Sigmoid colon (tissue), 7 donors: ENCODE measurements around the gene MLPH. TPM values are rescaled to one million over a fixed set of nuclear protein-coding genes. Genes with fewer than 3 reads are reported as not detected.

Experiments used
- DNase-seq: peaks from one replicate; pipeline ENCODE4 v3.0.0-alpha.2; 2019
- H3K27ac ChIP-seq, 4 donors: fragments of 200-600 bp; sonication (generic); one replicate each; pipeline ENCODE4 v1.5.1; 2016 to 2019; ENCODE audit warnings: mild to moderate bottlenecking in 1 of 4
- H3K27me3 ChIP-seq, 3 donors: fragments of 200-600 bp; sonication (generic); one replicate each; pipeline ENCODE4 v1.5.1; 2019; ENCODE audit warnings: mild to moderate bottlenecking in 1 of 3
- H3K36me3 ChIP-seq, 4 donors: fragments of 200-600 bp; sonication (generic); one replicate each; pipeline ENCODE4 v1.5.1; 2016 to 2019
- H3K4me1 ChIP-seq, 4 donors: fragments of 200-600 bp; sonication (generic); one replicate each; pipeline ENCODE4 v1.5.1; 2017 to 2019
- H3K4me3 ChIP-seq, 4 donors: fragments of 200-600 bp; sonication (generic); one replicate each; pipeline ENCODE4 v1.5.1; 2017 to 2019; ENCODE audit warnings: mild to moderate bottlenecking in 2 of 4, moderate library complexity in 1 of 4
- H3K9me3 ChIP-seq, 4 donors: fragments of 200-600 bp in 3 of 4; sonication (generic) in 3 of 4; one replicate each; pipeline versions ENCODE4 v1.5.1 to v1.6.1; 2013 to 2019
- EP300 ChIP-seq, 4 donors: sonication (generic); formaldehyde crosslinking; IDR thresholded peaks; one replicate each; pipeline ENCODE4 v1.6.1; 2017; ENCODE audit warnings: antibody characterized with exemption in 4 of 4
- POLR2A ChIP-seq, 2 donors: fragments of 450-650 bp; IDR thresholded peaks; one replicate each; pipeline ENCODE4 v1.6.1; 2016; ENCODE audit warnings: antibody characterized with exemption in 2 of 2, mild to moderate bottlenecking in 2 of 2, moderate library complexity in 2 of 2
- POLR2AphosphoS5 ChIP-seq, 4 donors: sonication (generic); formaldehyde crosslinking; IDR thresholded peaks; one replicate each; pipeline ENCODE4 v1.6.1; 2017; ENCODE audit warnings: antibody characterized with exemption in 4 of 4
- WGBS, 2 donors: extraction: QIAGEN DNeasy Blood & Tissue Kit; methylation state at CpG; one replicate each; pipeline ENCODE4 v1.1.7; 2013; 5-methylcytosine and 5-hydroxymethylcytosine counted together
- intact Hi-C: fragments of 100-400 bp; cut with DNase I; formaldehyde crosslinking; loops from one replicate; pipeline ENCODE4 v1.15.1; 2023
- polyA plus RNA-seq, 3 donors: library from polyadenylated mRNA; stranded (reverse); fragments of 200-250 nt; gene quantifications; one replicate each; pipeline ENCODE4 v1.2.3, GENCODE V29; 2013
- total RNA-seq, 4 donors: library from RNA; depleted of rRNA; stranded (reverse); fragments of >200 nt; gene quantifications; one replicate each; pipeline ENCODE4 v1.1.0, GENCODE V29; 2016
- TF ChIP-seq, protein P1 (sequence below), 4 experiments: fragments of 450-650 bp in 3 of 4; fragments of 200-600 bp in 1 of 4; IDR thresholded peaks; one replicate each; pipeline ENCODE4 v1.5.1; 2016 to 2019; ENCODE audit warnings: antibody characterized with exemption in 4 of 4, mild to moderate bottlenecking in 3 of 4, moderate library complexity in 2 of 4
- donor health status: healthy with polysubstance abuse.
- donor health status: Bipolar disorder and iron deficiency.
- donor health status: healthy.

MLPH gene
- total and polyA plus RNA-seq, 7 donors: 1.8 to 79.3 (median 21.9) TPM

DNA sequence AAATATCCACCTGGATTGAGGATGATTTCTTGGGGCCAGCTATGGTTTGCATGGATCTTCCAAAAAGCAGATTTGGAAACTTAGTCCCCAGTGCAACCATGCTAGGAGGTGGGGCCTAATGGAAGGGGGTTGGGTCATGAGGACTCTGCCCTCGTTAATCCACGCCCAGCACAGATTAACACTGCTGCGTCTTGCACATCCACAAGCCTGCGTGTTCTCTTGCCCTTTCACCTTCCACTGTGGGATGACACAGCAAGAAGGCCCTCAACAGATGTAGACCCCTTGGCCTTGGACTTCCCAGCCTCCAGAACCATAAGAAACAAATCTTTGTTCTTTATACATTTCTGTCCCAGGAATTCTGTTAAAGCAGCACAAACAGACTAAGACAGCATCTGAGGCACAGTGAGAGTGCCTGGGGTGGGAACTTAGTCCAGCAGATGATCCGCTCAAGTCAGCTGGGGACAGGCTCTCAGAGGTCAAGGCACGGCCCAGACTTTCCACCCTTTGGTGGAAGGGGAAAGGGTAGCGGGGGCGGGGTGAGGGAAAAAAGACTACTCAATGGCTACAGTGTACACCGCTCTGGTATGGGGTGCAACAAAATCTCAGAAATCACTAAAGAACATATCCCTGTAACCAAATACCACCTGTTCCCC lies 101.1 kb downstream of the MLPH start:
- H3K27me3 ChIP-seq: no peaks in the 10 kb centered on the region
- no peaks in the 10 kb centered on the region for H3K36me3 ChIP-seq
- H3K4me3 ChIP-seq: no peak overlapping the region
- H3K9me3 ChIP-seq: no peaks in the 10 kb centered on the region
- intact Hi-C loops: no loop called here
- no peak overlapping the region for H3K27ac ChIP-seq
- WGBS, 2 donors: 55 to 84% methylated on average over 9 of the region's 9 CpGs
- TF ChIP-seq POLR2AphosphoS5 (IDR thresholded peaks at IDR 0.05) (no peak), EP300 (IDR thresholded peaks at IDR 0.05) (no peak), POLR2A (IDR thresholded peaks at IDR 0.05) (no peak)
- TF ChIP-seq, protein P1, sequence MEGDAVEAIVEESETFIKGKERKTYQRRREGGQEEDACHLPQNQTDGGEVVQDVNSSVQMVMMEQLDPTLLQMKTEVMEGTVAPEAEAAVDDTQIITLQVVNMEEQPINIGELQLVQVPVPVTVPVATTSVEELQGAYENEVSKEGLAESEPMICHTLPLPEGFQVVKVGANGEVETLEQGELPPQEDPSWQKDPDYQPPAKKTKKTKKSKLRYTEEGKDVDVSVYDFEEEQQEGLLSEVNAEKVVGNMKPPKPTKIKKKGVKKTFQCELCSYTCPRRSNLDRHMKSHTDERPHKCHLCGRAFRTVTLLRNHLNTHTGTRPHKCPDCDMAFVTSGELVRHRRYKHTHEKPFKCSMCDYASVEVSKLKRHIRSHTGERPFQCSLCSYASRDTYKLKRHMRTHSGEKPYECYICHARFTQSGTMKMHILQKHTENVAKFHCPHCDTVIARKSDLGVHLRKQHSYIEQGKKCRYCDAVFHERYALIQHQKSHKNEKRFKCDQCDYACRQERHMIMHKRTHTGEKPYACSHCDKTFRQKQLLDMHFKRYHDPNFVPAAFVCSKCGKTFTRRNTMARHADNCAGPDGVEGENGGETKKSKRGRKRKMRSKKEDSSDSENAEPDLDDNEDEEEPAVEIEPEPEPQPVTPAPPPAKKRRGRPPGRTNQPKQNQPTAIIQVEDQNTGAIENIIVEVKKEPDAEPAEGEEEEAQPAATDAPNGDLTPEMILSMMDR (IDR thresholded peaks at IDR 0.05): no peak
- peaks cover 0 to 13% (median 8%) of the 10 kb centered on the region in 4 donors for H3K4me1 ChIP-seq
- DNase-seq: no peak

DNA sequence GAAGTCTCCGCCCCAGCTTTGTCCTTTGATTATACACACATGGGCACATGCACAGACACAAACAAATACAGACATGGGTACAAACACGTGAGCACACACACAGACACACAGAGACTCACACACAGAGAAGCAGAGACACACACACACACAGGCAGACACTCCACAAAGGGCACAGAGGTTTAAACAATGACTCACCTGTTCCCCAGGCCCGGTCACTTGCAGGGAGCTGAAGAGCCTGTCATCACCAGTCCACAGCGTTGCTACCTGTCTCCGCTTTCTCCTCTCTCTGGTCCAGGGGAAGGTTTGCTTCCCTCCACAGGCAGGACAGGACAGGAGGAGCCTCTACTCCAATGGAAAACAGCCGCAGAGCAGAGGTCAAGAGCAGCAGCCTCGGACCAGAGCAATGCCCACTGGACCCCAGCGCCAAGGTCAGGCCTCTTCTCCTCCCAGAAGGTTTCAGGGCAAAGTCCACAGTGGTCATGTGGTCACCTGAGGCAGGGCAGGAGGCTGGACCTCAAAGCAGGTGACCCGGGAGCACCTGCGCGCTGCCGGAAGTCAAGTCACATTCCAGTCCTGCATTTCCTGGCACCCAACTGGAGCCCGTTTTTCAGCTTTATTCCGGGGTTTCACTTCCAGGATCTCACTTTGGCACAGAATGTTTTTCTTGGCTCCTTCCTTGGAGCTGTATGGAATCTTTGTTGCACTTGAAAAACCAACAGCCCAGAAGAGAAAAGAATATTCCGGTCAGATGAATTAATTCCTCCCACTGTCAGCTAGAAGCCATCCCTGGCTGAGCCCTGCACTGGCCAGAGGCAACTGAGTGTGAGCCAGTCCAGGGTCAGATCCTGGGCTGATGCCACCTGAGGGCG lies 103.5 kb downstream of the MLPH start, which contains the start of gene RAB17:
TSS of gene RAB17 (minus strand) at position 463 of the 869 bp plus-strand sequence. CDS start 4,580 bp downstream, outside the sequence.
- H3K4me3 ChIP-seq: no peak within 1 kb of the TSS
- TF ChIP-seq, protein P1 (IDR thresholded peaks at IDR 0.05): no peak
- TF ChIP-seq POLR2AphosphoS5 (IDR thresholded peaks at IDR 0.05) (no peak), POLR2A (IDR thresholded peaks at IDR 0.05) (no peak), EP300 (IDR thresholded peaks at IDR 0.05) (no peak)
- H3K36me3 ChIP-seq: no peaks in the 10 kb centered on the region
- no peaks in the 10 kb centered on the region for H3K27me3 ChIP-seq
- 17 to 65% methylated on average over 16 of the region's 16 CpGs for WGBS, 2 donors
- H3K9me3 ChIP-seq: no peaks in the 10 kb centered on the region
- H3K27ac ChIP-seq: peak within 1 kb of the TSS in 2 of 4 donors; percentile 22 to 70
- no peak for DNase-seq
- intact Hi-C loops: no loop called here
- peaks cover 0 to 36% (median 29%) of the 10 kb centered on the region in 4 donors for H3K4me1 ChIP-seq

DNA sequence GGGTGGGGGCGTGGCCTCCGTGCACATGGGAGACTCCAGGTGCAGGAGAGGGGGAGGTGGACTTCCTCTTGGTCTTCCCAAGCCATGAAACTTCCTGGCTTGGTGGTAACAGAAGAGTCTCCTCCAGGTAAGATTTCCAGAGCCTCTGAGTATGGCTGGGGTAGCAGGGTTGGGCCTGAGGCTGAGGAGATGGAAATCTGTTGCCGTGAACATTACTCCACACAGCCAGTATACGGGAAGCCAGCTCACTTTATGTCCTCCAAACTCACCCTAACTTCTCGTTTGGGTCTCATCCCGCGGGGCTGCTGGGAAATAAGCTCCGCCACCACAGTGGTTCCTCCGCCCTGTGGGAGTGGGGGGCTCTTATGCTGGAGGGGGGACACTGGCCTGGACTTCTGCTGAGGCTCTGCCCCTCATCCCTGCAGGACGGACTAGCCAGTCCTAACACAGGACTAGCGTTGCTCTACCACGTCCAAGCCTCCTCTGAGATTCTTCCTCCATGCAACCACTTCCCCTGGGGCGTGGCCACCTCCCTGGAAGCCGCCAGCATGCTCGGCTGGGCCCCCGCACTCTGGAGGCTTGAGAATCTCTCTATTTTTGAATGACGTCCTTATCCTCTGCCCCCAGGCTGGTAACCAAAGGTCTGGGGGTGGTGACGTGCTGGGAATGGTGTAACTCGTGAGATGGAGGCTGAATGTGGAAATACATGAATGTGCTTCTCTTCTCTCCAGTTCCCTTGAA lies 104.3 kb downstream of the MLPH start:
- Histone ChIP-seq H3K36me3 (no peaks in the 10 kb centered on the region), H3K9me3 (no peaks in the 10 kb centered on the region), H3K4me3 (no peak overlapping the region), H3K27ac (peak overlapping the region in 2 of 4 donors; percentile 22 to 70), H3K4me1 (peaks cover 0 to 38% (median 33%) of the 10 kb centered on the region in 4 donors), H3K27me3 (no peaks in the 10 kb centered on the region)
- TF ChIP-seq, protein P1 (IDR thresholded peaks at IDR 0.05): no peak
- TF ChIP-seq POLR2AphosphoS5 (IDR thresholded peaks at IDR 0.05): no peak
- no peak for DNase-seq
- WGBS, 2 donors: 15 to 54% methylated on average over 19 of the region's 19 CpGs
- intact Hi-C loops: no loop called here

DNA sequence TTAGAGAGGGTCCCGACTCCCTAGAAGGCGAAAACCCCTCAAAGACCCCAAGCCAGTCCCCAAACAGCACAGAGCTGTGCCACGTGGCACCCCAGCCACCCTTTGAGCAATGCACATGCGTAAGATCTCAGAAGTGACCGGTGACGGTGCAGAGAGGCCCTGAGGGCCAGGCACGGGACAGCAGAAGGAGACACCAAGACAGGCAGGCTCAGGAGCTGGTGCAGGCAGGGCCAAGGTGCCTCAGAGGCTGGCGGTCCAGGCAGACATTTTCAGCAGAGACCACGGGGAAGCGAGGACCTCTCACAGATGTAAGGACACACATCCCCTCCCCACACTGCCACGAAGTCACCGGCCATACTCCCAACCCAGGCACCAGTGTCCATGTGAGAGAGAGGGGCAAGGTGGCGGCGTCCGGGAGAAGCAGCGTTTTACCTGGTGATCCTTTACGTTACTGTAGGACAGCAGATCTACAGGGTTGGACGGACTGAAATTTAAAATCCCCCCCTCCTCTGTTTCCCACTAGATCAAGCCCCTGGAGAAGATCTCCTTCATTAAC lies 105.5 kb downstream of the MLPH start:
- intact Hi-C loops: no loop called here
- TF ChIP-seq EP300 (IDR thresholded peaks at IDR 0.05) (no peak), POLR2AphosphoS5 (IDR thresholded peaks at IDR 0.05) (no peak), POLR2A (IDR thresholded peaks at IDR 0.05) (no peak)
- TF ChIP-seq, protein P1 (IDR thresholded peaks at IDR 0.05): no peak

More for the DNA sequence above, 105.5 kb downstream of the MLPH start:
- no peaks in the 10 kb centered on the region for H3K27me3 ChIP-seq
- peaks cover 0 to 38% (median 33%) of the 10 kb centered on the region in 4 donors for H3K4me1 ChIP-seq
- no peak overlapping the region for H3K4me3 ChIP-seq
- 95 to 96% methylated on average over 18 of the region's 18 CpGs for WGBS, 2 donors
- no peak overlapping the region for H3K27ac ChIP-seq
- no peaks in the 10 kb centered on the region for H3K9me3 ChIP-seq
- no peaks in the 10 kb centered on the region for H3K36me3 ChIP-seq
- DNase-seq: no peak
